Measurements from ENCODE around the gene GCM1.
A peak's percentile ranks its signal among the peaks of the same experiment; 100 is the strongest.
"Not testable (repeated sequence)": the region's sequence is repeated elsewhere in the genome, so short reads cannot be mapped to it uniquely, and the experiment has no call there.

Gene GCM1, protein sequence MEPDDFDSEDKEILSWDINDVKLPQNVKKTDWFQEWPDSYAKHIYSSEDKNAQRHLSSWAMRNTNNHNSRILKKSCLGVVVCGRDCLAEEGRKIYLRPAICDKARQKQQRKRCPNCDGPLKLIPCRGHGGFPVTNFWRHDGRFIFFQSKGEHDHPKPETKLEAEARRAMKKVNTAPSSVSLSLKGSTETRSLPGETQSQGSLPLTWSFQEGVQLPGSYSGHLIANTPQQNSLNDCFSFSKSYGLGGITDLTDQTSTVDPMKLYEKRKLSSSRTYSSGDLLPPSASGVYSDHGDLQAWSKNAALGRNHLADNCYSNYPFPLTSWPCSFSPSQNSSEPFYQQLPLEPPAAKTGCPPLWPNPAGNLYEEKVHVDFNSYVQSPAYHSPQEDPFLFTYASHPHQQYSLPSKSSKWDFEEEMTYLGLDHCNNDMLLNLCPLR

DNA sequence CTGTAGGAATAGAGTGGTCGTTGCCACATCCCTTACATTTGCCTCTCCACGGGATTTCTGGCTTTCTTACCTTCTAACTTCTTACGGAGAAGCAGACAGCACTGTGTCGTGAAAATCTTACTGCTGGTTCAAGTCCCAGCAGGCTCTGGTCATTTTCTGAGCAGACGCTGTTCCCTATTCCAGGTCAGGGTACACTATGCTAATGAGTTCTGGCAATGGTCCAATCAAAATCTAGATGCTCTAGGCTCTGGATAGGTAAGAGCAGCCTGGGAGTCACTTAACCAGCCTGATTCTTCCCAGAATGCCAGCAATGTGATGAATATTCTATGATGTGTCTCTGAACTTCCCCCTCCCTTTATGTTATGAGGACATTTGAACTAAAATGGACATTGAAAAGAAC lies at the start of gene GCM1:
Gene GCM1, minus strand, starts transcription at position 158 of the 400 bp plus-strand sequence. CDS start 3,209 bp downstream, outside the sequence.
- DNase-seq, result no peak

DNA sequence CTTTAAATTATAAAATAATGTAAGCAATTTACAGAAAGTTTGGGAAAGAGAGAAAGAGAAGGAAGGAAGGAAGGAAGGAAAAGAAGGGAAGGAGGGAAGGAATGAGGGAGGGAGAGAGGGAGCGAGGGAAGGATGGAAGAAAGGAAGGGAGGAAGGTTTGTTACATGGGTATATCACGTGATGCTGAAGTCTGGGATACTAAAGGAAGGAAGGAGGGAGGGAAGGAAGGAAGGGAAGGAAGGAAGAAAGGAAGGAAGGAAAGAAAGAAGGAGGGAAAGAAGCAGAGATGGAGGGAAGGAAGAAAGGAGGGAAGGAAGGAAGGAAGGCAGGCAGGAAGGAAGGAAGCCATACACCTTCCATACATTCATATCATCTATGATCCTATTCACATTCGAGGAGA lies 48.9 kb upstream of the GCM1 start:
- DNase-seq, result no peak

DNA sequence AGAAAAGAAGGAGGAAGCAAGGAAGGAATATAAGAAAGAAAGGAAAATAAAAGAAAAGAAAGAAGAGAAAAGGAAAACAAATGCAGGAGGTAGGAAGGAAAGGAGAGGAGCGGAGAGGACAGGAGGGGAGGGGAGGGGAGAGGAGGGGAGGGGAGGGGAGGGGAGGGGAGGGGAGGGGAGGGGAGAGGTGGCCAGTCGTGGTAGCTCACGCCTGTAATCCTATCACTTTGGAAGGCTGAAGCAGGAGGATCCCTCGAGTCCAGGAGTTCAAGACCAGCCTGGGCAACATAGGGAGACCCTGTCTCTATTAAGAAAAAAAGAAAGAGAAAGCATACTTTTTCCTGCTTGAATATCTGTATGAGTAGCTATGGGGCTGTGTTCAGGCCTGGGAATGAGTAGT lies 46.4 kb upstream of the GCM1 start:
- DNase-seq, result no peak

DNA sequence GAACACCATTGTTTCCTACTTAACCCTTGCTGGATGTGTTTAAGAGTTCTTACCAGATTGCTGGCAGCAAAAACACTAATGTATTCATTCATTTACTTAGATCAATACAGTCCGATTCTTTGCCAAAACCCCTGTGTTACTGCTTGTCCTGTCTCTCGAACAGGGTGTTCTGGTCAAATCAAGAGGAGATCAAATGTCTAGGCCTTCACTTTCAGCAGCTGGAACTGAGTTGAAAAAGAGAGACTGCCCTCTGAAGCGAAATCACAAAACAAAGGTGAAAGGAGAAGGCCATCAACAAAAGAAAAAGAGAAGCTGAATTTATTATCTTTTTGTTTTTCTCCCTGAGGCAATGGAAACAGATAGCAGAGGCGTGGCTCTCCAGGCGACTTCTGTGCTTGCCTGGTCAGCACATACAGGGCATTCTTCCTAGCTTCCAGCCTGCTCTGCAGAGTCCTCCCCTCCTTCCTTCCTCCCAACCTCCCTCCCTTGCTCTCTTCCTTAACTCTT lies 44.1 kb upstream of the GCM1 start:
- peak; percentile 46 for DNase-seq

DNA sequence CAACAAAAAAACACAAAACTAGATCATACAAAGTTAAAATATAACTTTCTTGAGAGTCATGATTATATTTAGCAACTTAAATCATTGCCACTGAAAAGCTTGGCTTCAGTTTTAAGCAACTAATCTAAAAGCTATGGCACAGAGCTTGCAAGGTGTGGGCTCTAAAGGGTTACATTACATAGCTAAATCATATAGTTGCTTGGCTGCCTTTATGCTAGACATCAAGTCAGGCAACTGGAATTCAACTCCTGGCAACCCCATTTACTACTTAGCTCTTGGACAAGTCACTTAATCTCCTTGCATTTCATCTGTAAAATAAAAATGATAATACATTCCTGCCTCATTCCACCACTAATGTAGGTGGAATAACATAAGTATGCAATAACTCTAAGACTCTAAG lies 40.9 kb upstream of the GCM1 start:
- peak; percentile 59 for DNase-seq

DNA sequence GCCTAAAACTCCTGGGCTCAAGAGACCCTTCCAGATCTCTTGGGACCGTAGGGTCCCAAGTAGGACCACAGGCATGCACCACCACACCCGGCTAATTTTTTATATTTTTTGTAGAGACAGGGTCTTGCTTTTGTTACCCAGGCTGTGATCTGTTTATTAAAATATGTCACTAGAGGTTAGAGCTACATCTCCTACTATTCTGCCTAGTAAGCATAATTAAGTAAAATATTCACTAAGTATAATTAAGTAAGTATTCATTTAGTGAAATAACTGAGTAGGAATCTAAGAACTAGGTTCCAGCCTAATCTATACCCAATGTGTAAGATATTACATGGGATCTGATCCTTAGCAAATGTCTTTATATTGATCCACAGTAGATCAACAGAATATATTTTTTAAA lies 40.2 kb upstream of the GCM1 start:
- DNase-seq, result no peak

DNA sequence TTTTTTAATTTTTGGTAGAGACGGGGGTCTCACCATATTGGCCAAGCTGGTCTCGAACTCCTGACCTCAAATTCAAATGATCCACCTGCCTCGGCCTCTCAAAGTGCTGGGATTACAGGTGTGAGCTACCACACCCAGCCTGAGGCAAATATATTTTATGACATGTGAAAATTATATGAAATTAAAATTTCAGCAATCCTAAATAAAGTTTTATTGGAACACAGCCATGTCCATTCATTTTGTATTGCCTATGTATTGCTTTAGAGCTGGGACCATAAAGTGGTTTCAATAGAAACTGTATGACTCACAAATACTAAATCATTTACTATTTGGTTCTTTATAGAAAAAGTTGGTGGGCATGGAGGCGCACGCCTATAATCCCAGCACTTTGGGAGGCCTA lies 32.0 kb upstream of the GCM1 start:
- DNase-seq, result no peak

DNA sequence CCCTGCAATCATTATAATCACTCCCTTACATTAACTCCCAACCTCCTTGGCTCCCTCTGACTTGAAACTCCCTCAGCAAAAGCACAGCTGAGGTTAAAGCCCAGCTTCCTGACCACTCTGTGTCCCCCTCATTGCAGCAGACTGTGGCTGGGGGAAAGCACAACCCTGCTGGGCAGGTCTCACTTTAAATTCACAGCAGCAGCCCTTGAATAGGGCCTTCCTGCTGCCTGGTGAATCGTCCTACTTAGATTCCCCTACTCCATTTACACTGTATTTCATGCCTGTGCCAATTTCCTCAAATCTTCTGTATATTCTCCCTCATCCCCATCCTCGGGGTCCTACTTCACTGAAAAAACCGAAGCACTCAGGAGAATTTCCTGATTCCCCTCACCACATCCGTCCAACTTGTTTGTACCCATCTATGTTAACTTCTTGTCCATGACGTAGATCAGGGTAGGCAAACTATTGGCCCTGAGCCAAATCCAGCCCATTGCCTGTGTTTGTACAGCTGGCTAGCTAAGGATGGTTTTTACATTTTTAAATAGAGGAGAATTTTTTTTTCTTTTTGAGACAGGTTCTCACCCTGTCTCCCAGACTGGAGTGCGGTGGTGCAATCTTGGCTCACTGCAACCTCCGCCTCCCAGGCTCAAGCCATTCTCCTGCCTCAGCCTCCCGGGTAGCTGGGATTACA lies 31.5 kb upstream of the GCM1 start:
- DNase-seq, result no peak

DNA sequence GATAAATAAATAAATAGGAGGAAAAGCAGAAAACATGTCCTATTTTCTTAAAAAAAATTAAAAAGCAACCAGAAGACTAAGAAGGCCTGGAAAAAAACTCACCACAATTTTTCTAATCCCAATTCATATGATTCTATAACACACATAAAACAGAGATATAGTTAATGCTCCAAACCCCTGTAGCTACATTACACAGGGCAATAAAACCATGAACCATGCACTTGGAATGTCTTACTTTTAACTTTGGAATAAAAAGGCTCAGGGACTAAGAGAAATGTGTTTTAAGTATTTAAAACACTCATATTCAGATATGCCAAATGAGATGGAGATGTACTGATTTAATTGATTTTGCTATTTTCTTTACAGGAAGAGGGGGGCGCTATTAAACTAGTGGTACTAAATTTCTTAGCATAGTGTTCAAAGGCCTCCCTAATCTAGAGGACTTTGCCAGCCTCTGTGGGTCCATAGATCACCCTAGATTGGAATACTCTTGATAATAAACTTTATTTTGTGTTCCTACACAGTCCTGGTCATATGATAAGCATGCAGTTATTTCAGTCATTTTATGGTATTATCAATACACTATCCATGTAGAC lies 30.3 kb upstream of the GCM1 start:
- no peak for DNase-seq

DNA sequence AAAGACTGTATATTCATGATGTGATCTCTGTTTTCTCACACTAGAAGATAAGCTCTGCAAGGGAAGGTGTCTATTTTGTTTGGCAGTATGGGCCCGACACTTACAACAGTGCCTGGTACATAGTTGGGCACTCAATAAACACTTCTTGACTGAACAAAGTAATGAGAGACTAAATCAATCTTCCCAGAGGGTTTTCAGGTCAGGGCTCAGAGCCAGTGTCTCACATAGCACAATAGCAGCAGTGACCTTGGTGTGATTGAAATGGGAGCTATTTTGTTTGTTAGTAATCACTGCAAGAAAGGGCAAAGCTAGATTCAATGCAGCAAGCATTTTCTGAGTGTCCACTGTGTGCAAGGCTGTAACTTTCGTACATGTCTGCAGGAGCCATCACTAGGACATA lies 26.4 kb upstream of the GCM1 start:
- no peak for DNase-seq

DNA sequence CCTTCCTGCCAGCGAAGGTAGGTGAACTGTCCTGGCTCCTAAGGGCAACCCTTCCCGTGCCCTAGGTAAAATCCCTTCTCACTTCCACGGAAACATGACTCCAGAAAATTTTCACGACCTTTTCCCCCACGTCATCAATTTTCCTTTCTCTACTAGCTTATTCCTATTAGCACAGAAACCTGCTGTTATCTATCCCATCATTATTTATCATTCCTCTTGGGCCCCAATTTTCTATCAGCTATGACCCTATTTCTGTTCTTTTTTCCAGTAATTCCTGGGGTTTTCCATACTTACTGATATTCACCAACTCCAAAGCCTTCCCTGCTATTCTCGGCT lies 23.8 kb upstream of the GCM1 start:
- DNase-seq, result no peak

DNA sequence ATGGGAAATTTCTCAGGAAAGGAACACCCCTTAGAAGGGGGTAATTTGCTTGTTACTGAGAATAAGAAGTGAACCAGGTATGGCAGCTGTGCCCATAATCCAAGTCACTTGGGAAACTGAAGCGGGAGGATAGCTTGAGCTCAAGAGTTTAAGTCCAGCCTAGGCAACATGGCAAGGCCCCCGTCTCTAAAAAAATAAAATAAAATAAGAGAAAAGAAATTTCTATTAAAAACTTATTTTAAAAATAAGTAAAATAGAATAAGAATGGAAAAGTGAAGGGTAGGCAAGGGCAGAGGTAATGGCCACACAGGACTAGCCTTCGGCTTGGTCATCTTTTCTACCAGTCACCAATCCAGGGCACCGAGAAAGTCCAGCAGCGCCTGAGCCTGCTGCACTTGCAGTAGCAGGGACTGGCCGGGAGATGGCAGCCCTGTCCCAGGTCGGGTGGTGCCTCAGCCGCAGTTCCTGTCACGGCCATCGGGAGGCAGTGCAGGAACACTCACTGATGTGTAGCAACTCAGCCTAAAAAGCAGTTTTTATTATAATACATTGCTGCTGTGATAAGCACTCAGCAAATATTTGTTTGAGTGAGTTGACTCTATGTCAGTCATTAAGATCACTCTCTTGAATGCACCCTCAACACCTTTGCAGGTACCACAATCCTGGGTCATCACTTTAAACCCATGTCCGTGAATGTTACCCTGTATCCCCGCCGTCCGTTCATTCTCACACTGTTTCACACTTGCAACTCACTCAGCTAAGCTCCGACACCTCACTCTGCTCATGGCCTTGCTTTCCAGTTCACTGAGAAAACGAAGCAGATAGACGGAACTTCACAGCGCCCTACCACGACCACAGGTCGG lies 23.2 kb upstream of the GCM1 start:
- DNase-seq, result peak; percentile 32

DNA sequence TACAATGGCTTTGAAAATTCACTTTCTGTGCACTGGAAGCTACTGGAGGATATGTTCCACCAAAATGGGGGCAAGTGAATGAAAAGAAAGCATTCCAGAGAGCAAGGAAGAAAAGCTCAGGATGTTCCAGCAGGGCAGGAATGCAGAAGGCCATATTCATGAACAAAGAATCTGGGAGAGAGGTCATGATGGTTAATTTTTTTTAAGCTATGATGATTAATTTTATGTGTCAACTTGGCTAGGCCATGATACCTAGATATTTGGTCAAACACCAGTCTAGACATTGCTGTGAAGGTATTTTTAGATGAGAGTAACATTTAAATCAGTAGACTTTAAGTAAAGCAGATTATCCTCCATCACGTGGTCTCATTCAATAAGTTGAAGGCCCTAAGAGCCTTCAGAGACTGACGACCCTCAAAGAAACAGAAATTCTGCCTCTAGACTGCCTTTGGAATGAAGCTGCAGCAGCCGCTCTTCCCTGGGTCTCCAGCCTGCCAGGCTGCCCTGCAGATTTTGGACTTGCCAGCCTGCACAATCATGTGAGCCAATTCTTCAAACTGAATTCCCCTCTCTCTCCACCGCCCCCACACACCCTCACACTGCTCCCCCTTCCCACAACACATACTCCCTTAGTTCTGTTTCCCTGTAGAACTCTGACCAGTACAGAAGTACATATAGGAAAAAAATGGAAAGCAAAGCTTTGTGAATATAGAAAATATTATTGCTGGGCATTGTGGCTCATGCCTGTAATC lies 20.1 kb upstream of the GCM1 start:
- DNase-seq, result peak; percentile 83

DNA sequence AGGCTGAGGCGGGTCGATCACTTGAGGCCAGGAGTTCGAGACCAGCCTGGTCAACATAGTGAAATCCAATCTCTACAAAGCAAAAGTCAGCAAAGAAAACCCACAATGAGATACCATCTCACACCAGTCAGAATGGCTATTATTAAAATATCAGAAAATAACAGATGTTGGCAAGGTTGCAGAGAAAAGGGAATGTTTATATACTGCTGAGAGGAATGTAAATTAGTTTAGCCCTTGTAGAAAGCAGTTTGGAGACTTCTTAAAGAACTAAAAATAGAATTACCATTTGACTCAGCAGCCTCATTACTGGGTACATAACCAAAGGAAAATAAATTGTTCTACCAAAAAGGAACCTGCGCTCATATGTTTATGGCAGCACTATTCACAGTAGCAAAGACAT lies 16.7 kb upstream of the GCM1 start:
- no peak for DNase-seq

DNA sequence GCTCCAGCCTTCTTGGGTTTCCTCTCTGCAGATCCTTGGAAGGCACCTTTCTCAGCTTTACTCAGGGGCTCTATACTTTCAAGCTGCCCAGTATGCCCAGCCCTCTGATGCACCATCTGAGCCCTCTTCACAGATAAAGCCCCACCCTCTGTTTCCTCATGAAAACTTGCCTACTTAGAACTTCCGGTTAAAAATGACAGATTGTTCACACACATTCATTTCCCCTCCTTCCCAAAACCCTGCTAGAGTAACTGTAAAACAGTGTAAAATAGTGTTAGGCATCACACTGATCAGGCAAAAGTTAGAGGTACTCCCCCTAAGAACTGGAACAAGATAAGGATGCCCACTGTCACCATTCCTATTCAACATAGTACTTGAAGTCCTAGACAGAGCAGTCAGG lies 14.0 kb upstream of the GCM1 start:
- DNase-seq, result no peak

DNA sequence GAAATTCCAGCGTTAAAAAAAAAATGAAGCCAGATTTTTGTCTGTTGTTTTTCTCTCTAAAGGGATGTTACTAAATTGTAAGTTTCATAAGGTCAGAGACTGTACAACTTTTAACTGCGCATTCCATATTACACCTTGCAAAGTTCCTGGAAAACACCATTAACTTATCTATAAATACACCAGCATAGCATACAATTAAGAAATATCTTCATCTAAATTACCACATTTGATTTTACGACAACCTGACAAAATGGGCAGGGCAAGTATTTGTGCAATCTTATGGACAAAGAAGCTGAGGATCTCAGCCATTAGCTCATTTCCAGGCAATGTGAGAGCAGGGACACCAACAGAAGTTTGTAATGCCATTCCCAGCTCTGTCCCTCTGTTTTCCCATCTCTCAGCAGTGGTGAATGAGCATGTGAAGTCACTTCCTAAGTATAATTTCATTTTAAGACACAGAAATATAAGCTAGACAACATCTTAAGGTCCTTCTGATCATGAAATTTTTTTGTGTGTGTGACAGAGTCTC lies 12.9 kb upstream of the GCM1 start:
- DNase-seq, result no peak

DNA sequence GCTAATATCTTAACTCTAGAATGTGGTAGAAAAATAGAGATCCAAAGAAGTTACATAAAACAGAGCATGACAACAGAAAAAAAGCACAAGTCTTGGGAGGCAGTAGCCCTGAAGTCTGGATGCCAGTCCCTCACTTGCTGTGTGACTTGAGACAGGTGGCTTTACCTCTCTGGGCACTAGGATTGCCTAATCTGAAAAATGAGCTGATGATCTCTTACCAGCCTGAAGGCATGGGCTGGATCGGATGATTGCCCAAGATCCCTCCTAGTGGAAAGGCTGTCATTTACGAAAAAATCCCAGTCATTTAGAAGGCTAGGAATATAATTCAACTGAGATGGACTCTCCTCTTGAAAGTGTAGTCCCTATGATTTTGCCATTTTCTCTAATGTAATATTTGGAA lies 10.9 kb upstream of the GCM1 start:
- peak; percentile 58 for DNase-seq

DNA sequence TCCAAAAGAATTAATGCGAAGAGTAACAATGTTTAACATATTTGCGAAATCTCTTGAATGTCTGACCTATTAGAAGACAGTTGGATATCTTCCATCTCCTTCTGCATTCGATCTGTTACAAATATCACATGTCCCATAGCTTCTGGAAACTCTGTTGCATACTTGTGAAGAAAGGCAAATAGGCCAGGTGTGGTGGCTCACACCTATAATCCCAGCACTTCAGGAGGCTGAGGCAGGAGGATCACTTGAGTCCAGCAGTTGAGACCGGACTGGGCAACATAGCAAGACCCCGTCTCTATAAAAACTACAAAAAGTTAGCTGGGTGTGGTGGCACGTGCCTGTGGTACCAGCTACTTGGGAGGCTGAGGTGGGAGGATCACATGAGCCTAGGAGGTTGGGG lies 9.4 kb upstream of the GCM1 start:
- not testable (repeated sequence) for DNase-seq

DNA sequence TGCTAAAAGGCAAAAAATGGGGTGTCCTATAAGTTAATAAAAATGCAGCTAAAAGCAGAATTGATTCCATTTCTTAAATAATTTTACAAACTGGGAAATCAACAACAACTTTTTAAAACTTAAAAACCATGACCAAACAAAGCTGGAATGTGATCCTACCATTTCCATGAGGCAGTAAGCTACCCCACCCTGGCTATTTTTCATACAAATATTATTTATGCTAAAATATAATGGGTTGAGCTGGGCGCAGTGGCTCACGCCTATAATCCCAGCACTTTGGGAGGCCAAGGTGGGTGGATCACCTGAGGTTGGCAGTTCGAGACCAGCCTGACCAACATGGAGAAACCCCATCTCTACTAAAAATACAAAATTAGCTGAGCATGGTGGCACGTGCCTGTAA lies 6.6 kb upstream of the GCM1 start:
- not testable (repeated sequence) for DNase-seq

DNA sequence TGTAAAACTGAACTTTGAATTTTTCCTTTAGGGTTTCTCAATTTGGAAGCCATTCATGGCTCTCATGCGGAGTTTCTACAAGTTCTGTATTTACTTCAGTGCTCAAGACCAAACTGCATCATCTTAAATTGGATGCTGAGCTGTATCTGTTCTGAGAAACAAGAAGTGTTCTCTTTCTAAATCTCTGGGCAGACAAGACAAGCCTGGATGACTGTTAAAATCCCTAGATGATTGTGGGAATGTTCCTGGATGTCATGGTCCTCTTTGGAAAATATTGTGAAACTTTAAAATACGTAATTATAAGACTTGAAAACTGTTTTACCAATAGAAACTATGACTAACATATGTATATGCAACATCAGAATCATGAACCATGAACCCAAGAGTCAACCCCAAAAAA lies 6.2 kb upstream of the GCM1 start:
- DNase-seq, result no peak

DNA sequence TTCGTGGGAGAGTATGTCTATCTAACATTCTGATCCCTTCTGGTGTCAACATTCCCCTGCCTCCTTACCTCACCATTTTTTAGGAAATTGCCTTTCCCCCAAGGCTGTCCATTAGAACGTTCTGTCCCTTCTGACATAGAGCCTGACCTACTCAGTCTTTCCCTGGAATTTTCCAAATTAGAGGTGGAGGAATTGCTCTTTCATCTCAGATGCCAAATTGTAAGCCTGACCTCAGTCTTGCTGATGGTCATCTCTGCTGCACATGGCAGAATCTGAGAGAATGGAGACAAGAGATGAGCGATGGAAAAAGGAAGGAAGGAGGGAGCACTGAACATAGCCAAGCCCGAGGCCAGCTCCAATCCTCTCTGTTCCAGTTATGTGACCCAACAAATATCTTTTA lies 5.4 kb upstream of the GCM1 start:
- DNase-seq, result no peak

DNA sequence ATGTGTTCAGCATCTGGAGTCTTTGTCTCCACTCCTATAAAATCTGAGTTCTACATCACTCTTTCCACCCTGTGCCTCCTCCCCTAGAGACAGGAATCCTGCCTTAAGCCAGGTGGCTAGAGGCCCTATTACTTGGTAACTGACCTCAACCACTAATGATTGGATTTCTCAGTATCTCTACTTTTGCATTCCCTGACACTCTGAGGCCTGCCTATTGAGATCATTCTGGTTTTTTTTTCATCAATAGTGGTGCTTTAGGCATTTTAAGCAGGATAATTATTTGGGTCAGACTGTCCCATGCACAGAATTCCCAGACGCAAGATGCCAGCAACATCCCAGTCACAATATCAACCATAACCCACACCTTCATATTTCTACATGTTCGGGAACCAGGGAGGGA lies 3.9 kb upstream of the GCM1 start:
- no peak for DNase-seq

Measured in NCI-H226 (cell line).